ENCODE measurements around the gene HES7.

The HES7 gene

DNA sequence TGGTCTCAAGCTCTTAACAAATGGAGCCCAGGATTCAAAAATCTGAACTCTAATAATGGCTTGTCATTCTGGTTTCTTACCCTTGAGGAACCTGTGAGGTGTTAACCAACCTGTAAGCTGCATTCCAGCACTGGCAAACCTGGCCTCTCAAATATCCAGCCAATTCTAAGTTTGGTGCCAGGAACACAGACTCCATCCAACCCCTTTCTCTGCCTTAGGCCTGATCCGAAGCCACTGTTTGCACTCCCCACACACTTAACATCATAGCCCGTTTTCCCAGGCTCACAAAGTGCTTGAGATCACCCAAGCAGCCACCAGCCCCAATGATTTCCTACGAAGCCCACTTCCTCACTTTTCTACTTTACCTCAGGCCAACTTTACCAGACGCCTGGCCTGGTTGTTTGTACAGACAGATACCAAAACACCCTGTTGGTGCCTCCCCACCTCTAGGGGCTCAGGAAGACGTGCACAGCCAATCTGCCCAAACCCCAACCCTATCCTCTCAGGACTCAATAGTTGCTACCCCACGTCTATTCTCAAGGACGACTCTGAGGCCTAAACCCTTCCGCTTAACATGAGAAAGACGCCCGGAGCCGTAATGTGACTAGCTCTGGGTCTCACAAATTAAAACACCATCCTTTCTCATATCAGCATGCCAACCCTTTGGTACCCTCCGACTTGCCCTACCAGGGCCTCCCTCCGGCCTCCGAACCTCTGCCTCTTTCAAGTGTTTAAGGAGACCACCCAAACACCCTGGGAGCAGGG lies 31.5 kb upstream of the HES7 start:
- DNase-seq = no peak

DNA sequence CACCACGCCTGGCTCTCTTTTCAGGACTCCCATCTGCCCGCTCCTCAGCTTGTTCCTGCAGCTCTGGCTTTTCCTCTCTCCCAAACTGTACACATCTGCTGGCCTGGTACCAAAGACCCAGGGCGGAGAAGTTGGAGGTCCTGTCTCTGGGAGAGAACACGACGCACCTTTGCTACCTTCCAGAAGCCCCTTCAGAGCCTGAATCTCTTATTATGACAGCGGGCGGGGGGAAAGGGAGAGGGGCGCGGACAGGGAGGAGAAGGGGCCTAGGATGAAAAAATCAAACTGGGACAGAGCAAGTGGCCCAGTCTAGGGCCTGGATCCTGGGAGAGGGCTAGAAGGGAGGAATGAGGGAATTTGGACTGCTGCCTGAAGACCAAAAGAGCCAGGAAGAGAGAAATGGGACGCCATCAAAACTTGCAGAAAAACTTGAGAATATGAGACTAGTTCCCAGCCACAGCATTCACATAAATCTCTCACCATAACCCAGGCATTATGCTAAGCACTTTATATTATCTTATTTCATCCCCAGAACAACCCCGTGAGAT lies 30.8 kb upstream of the HES7 start:
- DNase-seq = no peak

- no peak for DNase-seq
Measured at GRCh38 chr17:8153957-8154607, 30.2 kb upstream of the HES7 start.

- no peak for DNase-seq
Measured at GRCh38 chr17:8153525-8153956, 29.6 kb upstream of the HES7 start.

DNA sequence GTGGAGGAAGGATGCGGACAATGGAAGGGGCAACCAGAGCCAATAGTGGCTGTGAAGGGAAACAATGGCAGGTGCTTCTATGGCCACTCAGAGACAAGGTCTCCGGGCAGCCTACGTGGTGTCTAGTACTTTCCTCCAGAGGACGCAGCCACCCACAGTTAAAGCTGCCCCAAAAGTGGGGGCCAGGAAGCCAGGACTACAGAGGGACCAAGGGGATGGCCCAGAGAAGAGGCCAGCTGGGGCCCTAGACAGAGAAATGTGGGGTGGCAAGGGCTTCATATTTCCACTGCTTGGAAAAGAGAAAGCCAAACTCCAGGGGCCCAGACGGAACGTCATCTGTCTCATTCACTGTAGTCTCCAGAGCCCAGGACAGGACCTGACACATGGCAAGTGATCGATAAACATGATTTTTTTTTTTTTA lies 29.1 kb upstream of the HES7 start:
- no peak for DNase-seq

- DNase-seq = no peak
Measured at GRCh38 chr17:8152112-8152775, 28.3 kb upstream of the HES7 start, which contains the start of gene PER1. TSS of gene PER1 (minus strand) at chr17:8152404. CDS start at chr17:8150706, 1,698 bp downstream.

DNA sequence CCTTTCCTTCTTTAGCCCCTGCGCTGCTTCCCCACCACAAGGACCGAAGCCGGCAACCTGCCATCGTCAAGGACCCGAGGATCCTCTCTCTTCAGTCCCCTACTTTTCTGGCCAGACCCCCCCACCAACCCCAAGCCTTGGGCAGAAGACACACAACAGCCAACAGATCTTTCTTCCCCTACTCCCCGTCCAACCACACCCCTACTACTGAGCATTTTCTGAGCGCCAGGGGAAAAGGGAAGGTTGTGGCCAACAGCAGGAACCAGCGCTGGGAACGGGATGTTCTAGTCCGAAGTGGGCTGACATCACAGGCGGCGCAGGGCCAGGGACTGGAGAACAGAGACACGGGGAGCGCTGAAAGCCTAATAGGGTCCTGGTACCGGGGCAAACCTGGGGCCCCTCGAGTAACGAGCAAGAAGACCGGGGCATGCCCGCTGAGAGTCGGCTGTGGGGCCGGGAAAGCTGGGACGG lies 27.8 kb upstream of the HES7 start:
- DNase-seq = no peak

DNA sequence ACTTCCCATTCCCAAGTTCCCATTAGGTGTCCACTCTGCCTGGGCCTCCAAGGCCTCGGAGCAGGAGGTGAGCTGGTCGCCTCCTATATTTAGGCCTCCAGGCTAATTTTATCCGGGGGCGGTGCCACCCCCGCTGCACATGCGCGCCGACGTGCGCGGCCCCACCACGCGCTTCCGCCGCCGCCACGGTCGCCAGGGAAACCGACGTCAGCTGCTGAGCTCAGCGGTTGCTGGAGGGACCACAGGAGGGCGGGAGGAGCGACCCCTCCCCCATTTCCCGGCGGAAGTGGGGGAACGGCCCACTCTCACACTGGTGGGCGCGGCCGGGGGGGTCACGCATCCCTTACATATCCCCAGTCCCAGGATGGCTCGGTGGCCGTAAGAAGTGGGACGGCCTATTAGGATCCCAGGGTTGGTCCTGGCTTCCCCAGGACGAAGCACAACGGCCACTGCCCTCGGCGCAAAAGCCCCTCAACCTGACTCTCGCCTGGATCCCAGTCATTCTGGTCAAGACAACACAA lies 27.3 kb upstream of the HES7 start:
- DNase-seq = peak; percentile 76

DNA sequence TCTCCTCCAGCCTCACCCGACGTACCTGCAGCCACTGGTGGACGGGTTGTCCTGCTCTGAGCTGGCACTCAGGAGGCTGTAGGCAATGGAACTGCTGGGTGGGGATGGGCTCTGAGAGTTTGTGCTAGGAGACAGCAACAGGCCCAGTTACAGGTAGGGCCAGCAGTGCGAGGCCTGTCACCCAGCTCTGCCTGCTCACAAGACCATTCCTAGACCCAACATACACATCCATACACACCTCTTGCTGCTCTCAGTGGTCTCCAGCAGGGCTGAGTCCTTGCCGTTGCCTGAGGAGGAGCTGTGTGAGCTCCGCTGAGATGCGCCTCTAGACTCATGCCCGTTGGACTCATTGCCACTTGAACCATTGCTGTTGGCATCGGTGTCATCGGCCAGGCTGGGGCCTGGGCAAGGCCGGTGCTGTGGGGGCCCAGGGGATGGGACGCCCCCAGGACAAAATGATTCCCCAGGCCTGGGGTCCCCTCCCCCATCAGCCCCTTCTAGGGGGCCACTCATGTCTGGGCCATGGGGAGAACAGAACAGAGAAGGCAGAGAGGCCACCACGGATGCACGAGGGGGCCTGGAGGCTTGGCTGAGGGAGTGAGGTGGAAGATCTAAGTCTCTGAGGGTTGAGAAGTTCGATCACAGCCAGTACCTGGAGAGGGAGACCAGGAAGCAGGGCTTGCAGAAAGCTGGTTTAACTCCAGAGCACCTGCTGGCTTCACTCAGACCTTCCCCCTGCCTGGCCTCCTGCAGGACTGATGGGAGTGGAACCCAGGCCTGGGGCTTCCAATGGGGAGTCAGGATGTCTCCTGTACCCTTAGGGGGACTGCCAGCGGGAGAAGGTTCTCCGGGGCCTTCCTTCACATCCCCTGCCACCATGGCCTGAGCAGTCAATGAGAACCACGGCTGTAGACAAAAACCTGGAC lies 26.6 kb upstream of the HES7 start:
- no peak for DNase-seq

GRCh38 chr17:8149419-8150193 lies 25.7 kb upstream of the HES7 start:
- DNase-seq = no peak

DNA sequence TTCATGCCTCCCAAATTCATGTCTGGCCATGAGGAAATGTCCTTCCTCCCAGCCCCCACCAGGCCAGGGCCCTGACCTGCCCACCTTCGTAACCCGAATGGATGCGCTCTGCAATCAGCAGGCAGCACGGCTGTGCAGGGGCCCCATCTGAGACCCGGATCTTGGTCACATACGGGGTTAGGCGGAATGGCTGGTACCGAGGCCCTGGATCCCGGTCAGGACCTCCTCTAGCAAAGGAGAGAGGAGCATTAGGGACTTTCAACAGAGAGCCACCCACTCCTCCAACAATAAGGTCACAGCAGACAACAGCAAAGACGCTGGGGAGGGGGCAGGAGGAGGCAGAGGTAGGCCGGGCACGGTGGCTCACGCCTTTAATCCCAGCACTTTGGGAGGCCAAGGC lies 24.7 kb upstream of the HES7 start:
- DNase-seq = no peak

GRCh38 chr17:8147805-8148404 lies 24.0 kb upstream of the HES7 start:
- DNase-seq = no peak

DNA sequence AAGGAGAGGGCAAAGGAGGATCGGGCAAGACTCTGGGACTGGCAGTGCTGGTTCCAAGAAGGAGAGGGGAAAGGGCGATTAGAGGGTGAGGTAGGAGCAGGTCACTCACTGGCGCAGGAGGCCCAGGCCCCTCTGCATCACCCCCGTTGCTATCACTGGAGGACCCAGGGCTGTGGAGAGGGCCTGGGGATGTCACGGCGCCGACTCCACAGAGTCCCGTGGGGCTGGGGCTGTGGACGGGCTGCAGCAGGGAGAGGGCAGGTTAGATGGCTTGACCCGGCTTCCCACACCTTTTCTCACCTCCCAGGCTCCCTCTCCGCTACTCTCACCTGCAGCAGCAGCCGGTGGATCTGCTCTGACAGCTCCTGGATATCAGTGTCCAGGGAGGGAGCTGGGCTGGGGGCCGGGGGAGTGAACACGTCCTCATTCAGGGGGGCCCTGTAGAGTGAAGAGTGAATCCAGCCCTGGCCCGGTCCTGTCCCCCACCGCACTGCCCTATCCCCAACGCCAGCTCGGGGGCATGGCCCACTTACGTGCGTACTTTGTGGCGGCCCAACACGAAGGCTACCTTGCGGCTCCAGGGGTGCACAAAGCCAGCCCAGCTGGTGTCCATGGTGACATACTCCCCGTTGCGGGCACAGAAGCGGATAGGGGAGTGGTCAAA lies 23.4 kb upstream of the HES7 start:
- no peak for DNase-seq

GRCh38 chr17:8146381-8147140 lies 22.7 kb upstream of the HES7 start:
- DNase-seq = no peak

DNA sequence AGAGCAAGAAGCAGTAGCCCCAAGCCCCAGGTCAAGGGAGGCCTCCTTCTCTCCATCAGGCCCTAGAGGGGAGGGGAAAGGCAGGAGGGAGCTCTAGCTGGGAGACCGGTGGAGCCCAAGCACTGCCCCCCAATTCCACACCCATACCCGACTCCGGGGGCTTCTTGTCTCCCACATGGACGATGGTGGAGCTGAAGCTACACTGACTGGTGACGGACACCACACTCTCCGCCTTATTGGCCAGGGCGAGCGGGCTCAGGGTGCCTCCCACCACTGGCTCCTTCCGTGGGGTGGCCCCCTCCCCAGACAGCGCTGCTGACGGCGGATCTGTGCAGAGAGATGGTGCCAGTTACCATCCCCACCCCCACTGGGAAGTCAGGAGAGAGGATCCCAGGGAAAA lies 21.9 kb upstream of the HES7 start:
- DNase-seq = no peak

DNA sequence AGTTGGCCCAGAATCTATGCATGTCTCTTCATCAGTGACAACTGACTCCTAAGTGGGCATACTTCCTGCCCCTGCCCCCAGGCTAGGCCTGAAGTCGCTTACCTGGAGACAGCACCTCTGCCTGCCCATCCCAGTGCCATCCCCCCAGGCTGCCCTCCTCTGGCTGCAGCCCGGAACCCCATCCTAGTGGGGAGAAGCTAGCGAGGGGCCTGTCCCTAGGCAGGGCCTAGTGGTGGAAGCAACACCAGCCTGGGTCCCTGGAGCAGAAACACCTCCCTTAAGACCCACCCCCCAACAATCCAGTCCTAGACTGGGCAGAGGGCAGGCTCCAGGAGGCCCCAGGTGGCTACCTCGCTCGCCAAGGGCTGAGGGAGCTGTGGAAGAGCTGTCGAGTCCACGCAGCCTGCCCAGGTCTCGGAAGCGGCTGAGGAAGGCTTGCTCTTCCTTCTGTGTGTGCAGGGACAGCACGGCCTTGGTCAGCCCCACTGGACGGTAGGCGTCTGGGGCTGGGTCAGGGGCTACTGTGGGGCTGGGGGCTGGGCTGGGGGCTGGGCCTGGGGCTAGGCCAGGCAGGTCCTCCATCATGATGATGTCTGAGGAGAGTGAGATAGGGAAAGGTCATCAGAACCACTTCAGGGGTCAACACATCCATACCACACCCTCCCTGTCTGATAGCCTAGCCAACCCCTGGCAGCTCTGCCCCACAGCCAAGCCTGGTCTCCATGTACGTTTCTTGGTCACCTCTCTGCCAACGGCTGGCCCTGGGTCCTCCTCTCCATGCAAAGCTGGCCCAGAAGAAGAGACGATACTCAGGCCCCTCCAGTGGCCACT lies 20.7 kb upstream of the HES7 start:
- no peak for DNase-seq

GRCh38 chr17:8143581-8144400 lies 19.9 kb upstream of the HES7 start:
- DNase-seq = no peak

Data from NK-92 treated with Interleukin-12 subunit alpha and Interleukin-12 subunit beta, amount 100 ng/mL, for 24 hours (cell line).